Omental fat pad (tissue), 4 donors: ENCODE data around the gene AAR2. TPM values are rescaled to one million over a fixed set of nuclear protein-coding genes. Genes with fewer than 3 reads are reported as not detected.

Experiments used
- ATAC-seq: fragments of 150-250 bp; one replicate; pipeline ENCODE4 v1.9.1; 2016; ENCODE audit warnings: mild to moderate bottlenecking, moderate library complexity; ENCODE audit not compliant: low FRiP score
- DNase-seq: peaks from one replicate; pipeline ENCODE4 v3.0.0-alpha.2; 2019; ENCODE audit warnings: low spot score
- CTCF ChIP-seq, 3 donors: fragments of 450-650 bp; IDR thresholded peaks; one replicate each; pipeline ENCODE4 v1.5.1; 2016 to 2017; ENCODE audit warnings: antibody characterized with exemption in 3 of 3, mild to moderate bottlenecking in 3 of 3, moderate library complexity in 2 of 3
- total RNA-seq, 4 donors: library from RNA; depleted of rRNA; stranded (reverse); fragments of >200 nt; gene quantifications; one replicate each; pipeline ENCODE4 v1.1.0, GENCODE V29; 2016

Gene AAR2
- total RNA-seq, 4 donors from 2014 or later: 30.8 to 40.5 (median 32.3) TPM

GRCh38 chr20:36272547-36273220, 36.4 kb downstream of the AAR2 start:
- ATAC-seq: no peak

GRCh38 chr20:36273414-36274180, 37.3 kb downstream of the AAR2 start:
- DNase-seq (no peak), ATAC-seq (no peak)
- no peak for TF ChIP-seq CTCF (IDR thresholded peaks at IDR 0.05)

More at GRCh38 chr20:36272547-36273220, 36.4 kb downstream of the AAR2 start:
- TF ChIP-seq CTCF (IDR thresholded peaks at IDR 0.05): no peak
- no peak for DNase-seq

GRCh38 chr20:36274181-36274841, 38.0 kb downstream of the AAR2 start:
- no peak for ATAC-seq
- DNase-seq: no peak
- no peak for TF ChIP-seq CTCF (IDR thresholded peaks at IDR 0.05)

GRCh38 chr20:36275011-36275410, 38.7 kb downstream of the AAR2 start:
- no peak for DNase-seq
- no peak for ATAC-seq
- no peak for TF ChIP-seq CTCF (IDR thresholded peaks at IDR 0.05)

GRCh38 chr20:36275441-36276189, 39.3 kb downstream of the AAR2 start:
- no peak for TF ChIP-seq CTCF (IDR thresholded peaks at IDR 0.05)
- DNase-seq (no peak), ATAC-seq (no peak)

GRCh38 chr20:36277546-36277945, 41.3 kb downstream of the AAR2 start:
- no peak for TF ChIP-seq CTCF (IDR thresholded peaks at IDR 0.05)
- no peak for DNase-seq
- ATAC-seq: no peak
